Uterus (tissue), 2 donors: ENCODE data around the gene FFAR3.

Source experiments
- CTCF ChIP-seq, 4 experiments: fragments of 200-600 bp in 2 of 4; fragments of 450-650 bp in 2 of 4; sonication (generic) in 2 of 4; IDR thresholded peaks; one replicate each; pipeline ENCODE4 v1.5.1; 2016 to 2019; ENCODE audit warnings: antibody characterized with exemption in 4 of 4, mild to moderate bottlenecking in 2 of 4, moderate library complexity in 1 of 4
- POLR2A ChIP-seq, 2 donors: fragments of 450-650 bp; IDR thresholded peaks; one replicate each; pipeline ENCODE4 v1.6.1; 2016; ENCODE audit warnings: antibody characterized with exemption in 2 of 2, mild to moderate bottlenecking in 1 of 2, moderate library complexity in 1 of 2

- TF ChIP-seq CTCF (IDR thresholded peaks at IDR 0.05) (no peak), POLR2A (IDR thresholded peaks at IDR 0.05) (no peak)
Observed at GRCh38 chr19:35349614-35350521, 8.4 kb upstream of the FFAR3 start.
